PC-9 (cell line): Measurements from ENCODE around the gene DDX41.

Source experiments
- EZH2 ChIP-seq: fragments of 200-600 bp; sonication (generic); IDR thresholded peaks from 2 replicates; pipeline ENCODE4 v1.8.0; 2017; ENCODE audit warnings: antibody characterized with exemption, low read depth
- TF ChIP-seq, protein P1 (sequence below): fragments of 200-600 bp; sonication (generic); conservative IDR thresholded peaks from 2 replicates; pipeline ENCODE4 v1.6.1; 2017; ENCODE audit warnings: mixed run types, antibody characterized with exemption, mild to moderate bottlenecking, moderate library complexity

DNA sequence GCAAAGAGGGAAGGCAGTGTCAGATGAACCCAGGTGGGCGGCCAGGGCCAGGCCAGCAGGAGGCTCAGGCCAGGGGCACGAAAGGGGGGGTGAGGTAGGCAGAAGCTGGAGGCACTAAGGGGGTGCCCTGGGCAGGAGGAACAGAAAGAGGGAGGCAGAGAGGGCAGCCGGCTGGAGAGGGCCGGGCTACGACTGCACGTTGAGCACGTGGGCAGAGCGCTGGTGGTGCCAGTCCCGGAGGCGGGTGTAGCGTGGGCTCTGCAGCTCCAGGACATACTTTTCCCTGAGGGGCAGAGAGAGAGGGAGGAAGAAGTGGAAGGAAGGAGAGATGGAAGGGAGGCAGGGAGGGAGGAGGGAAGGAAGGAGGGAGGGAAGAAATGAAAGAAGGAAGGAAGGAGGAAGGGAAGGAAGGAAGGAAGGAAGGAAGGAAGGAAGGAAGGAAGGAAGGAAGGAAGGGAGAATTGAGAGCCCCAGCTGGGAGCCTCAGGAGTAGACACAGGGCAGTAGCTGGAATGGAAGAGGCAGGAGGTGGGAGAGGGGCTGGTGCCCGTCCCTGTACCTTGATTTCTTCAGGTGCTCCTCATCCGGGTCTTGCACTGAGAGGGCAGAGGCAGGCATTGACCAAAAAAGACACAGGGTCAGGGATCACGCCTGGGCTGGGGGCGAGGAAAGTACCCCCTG lies 26.3 kb downstream of the DDX41 start:
- TF ChIP-seq, protein P1, sequence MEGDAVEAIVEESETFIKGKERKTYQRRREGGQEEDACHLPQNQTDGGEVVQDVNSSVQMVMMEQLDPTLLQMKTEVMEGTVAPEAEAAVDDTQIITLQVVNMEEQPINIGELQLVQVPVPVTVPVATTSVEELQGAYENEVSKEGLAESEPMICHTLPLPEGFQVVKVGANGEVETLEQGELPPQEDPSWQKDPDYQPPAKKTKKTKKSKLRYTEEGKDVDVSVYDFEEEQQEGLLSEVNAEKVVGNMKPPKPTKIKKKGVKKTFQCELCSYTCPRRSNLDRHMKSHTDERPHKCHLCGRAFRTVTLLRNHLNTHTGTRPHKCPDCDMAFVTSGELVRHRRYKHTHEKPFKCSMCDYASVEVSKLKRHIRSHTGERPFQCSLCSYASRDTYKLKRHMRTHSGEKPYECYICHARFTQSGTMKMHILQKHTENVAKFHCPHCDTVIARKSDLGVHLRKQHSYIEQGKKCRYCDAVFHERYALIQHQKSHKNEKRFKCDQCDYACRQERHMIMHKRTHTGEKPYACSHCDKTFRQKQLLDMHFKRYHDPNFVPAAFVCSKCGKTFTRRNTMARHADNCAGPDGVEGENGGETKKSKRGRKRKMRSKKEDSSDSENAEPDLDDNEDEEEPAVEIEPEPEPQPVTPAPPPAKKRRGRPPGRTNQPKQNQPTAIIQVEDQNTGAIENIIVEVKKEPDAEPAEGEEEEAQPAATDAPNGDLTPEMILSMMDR: no peak
- TF ChIP-seq EZH2: no peak
